ENCODE data around the gene CTIF.

CTIF gene

GRCh38 chr18:48896875-48897511 lies 358.2 kb downstream of the CTIF start:
- DNase-seq: no peak

- no peak for DNase-seq
Measured at GRCh38 chr18:48897531-48897930, 358.7 kb downstream of the CTIF start.

GRCh38 chr18:48898521-48898920 lies 359.7 kb downstream of the CTIF start:
- DNase-seq: no peak

GRCh38 chr18:48899558-48900174 lies 360.8 kb downstream of the CTIF start:
- no peak for DNase-seq

GRCh38 chr18:48900469-48900868 lies 361.6 kb downstream of the CTIF start:
- no peak for DNase-seq

GRCh38 chr18:48901145-48902022 lies 362.6 kb downstream of the CTIF start:
- no peak for DNase-seq

GRCh38 chr18:48902023-48902855 lies 363.4 kb downstream of the CTIF start:
- peak; percentile 83 to 94 for DNase-seq

GRCh38 chr18:48902856-48903601 lies 364.2 kb downstream of the CTIF start:
- no peak for DNase-seq

- no peak for DNase-seq
Measured at GRCh38 chr18:48904091-48904490, 365.3 kb downstream of the CTIF start.

- no peak for DNase-seq
Measured at GRCh38 chr18:48904847-48905394, 366.1 kb downstream of the CTIF start.

GRCh38 chr18:48905513-48905912 lies 366.7 kb downstream of the CTIF start:
- no peak for DNase-seq

- no peak for DNase-seq
Measured at GRCh38 chr18:48908916-48909315, 370.1 kb downstream of the CTIF start.

- DNase-seq: no peak
Measured at GRCh38 chr18:48909721-48910120, 370.9 kb downstream of the CTIF start.

GRCh38 chr18:48910972-48911545 lies 372.2 kb downstream of the CTIF start:
- DNase-seq: no peak

Measured in SHP77 (cell line).